HEK293 (cell line): ENCODE measurements around the gene ACSL3.

Experiments
- AEBP2 ChIP-seq: fragments of 450-650 bp; formaldehyde crosslinking; IDR thresholded peaks from 2 replicates; pipeline ENCODE4 v1.5.1; 2016; ENCODE audit warnings: missing biosample characterization, missing genetic modification characterization, borderline replicate concordance
- CTCF ChIP-seq: fragments of 450-650 bp; formaldehyde crosslinking; IDR thresholded peaks from 2 replicates; pipeline ENCODE4 v1.5.1; 2016; ENCODE audit warnings: missing biosample characterization, missing genetic modification characterization
- REST ChIP-seq: fragments of 450-650 bp; formaldehyde crosslinking; IDR thresholded peaks from 2 replicates; pipeline ENCODE4 v1.5.1; 2016; ENCODE audit warnings: missing biosample characterization, missing genetic modification characterization
- ZNF2 ChIP-seq: fragments of 450-650 bp; formaldehyde crosslinking; IDR thresholded peaks from 2 replicates; pipeline ENCODE4 v1.5.1; 2016; ENCODE audit warnings: missing biosample characterization, missing genetic modification characterization
- ZNF639 ChIP-seq: fragments of 450-650 bp; formaldehyde crosslinking; IDR thresholded peaks from 2 replicates; pipeline ENCODE4 v1.5.1; 2016; ENCODE audit warnings: missing biosample characterization, missing genetic modification characterization

GRCh38 chr2:222833410-222833809 is 27.4 kb upstream of the ACSL3 start:
- TF ChIP-seq ZNF2 (tag by site-specific recombination), result no peak
- no peak for TF ChIP-seq CTCF (tag by site-specific recombination)
- no peak for TF ChIP-seq ZNF639 (tag by site-specific recombination)
- no peak for TF ChIP-seq REST (tag by site-specific recombination)
- no peak for TF ChIP-seq AEBP2
